ENCODE measurements around the gene PIN4.
"Not testable (repeated sequence)": the region's sequence is repeated elsewhere in the genome, so short reads cannot be mapped to it uniquely, and the experiment has no call there.

The PIN4 gene

GRCh38 chrX:72159769-72160168 lies 21.8 kb upstream of the PIN4 start:
- no peaks in the 10 kb centered on the region for H3K9me2 ChIP-seq (replicated peaks; ENCODE audit: insufficient read depth, low read length)
- no peak overlapping the region for H3K4me2 ChIP-seq (ENCODE audit: low read depth, low read length)
- no peaks in the 10 kb centered on the region for H3F3A ChIP-seq (ENCODE audit: insufficient read depth, low read length)
- no peak overlapping the region for H2AFZ ChIP-seq (ENCODE audit: low read length)
- no peak for DNase-seq
- no peaks in the 10 kb centered on the region for H3K79me2 ChIP-seq (ENCODE audit: low read length)
- no peaks in the 10 kb centered on the region for H3K4me1 ChIP-seq (ENCODE audit: low read length)
- H3K36me3 ChIP-seq (replicated peaks; ENCODE audit: insufficient read depth, low read length): no peaks in the 10 kb centered on the region
- H4K20me1 ChIP-seq (ENCODE audit: insufficient read depth, low read length): no peaks in the 10 kb centered on the region
- H3K4me3 ChIP-seq (ENCODE audit: low read length): no peak overlapping the region
- no peak overlapping the region for H3K9ac ChIP-seq (ENCODE audit: low read length)
- no peak overlapping the region for H3K27ac ChIP-seq (ENCODE audit: low read length)
- H3K9me3 ChIP-seq (replicated peaks; ENCODE audit: insufficient read depth, low read length): no peaks in the 10 kb centered on the region
- TF ChIP-seq EZH2 (optimal IDR thresholded peaks at IDR 0.05; ENCODE audit: low read depth, low read length): no peak
- TF ChIP-seq EZH2phosphoT487 (IDR thresholded peaks at IDR 0.05; ENCODE audit: low read length): no peak
- TF ChIP-seq, protein P1, sequence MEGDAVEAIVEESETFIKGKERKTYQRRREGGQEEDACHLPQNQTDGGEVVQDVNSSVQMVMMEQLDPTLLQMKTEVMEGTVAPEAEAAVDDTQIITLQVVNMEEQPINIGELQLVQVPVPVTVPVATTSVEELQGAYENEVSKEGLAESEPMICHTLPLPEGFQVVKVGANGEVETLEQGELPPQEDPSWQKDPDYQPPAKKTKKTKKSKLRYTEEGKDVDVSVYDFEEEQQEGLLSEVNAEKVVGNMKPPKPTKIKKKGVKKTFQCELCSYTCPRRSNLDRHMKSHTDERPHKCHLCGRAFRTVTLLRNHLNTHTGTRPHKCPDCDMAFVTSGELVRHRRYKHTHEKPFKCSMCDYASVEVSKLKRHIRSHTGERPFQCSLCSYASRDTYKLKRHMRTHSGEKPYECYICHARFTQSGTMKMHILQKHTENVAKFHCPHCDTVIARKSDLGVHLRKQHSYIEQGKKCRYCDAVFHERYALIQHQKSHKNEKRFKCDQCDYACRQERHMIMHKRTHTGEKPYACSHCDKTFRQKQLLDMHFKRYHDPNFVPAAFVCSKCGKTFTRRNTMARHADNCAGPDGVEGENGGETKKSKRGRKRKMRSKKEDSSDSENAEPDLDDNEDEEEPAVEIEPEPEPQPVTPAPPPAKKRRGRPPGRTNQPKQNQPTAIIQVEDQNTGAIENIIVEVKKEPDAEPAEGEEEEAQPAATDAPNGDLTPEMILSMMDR (IDR thresholded peaks at IDR 0.05; ENCODE audit: low read length): no peak
- no peaks in the 10 kb centered on the region for H3K27me3 ChIP-seq (replicated peaks; ENCODE audit: insufficient read depth, low read length)

DNA sequence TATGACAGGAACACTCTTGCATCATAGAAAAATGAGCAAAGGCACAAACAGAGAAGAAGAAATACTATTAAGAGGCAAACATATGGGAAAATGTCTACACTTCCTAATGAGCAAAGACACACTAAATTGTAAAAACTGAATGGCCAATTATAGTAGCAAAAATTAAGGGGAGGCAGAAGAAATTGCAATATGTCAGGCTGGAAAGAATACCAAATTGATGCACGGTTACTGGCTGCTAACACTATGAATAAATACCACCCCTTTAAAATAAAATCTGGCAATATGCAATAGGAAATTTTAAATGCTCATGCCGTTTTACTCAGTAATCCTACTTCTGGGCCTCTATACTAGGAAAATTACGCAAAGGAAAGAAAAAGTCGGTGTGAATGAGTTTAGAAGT lies 16.0 kb upstream of the PIN4 start:
- H3K27ac ChIP-seq (ENCODE audit: low read length): no peak overlapping the region
- H3K36me3 ChIP-seq (replicated peaks; ENCODE audit: insufficient read depth, low read length): no peaks in the 10 kb centered on the region
- H3K27me3 ChIP-seq (replicated peaks; ENCODE audit: insufficient read depth, low read length): no peaks in the 10 kb centered on the region
- no peak overlapping the region for H2AFZ ChIP-seq (ENCODE audit: low read length)
- H3K4me1 ChIP-seq (ENCODE audit: low read length): no peaks in the 10 kb centered on the region
- H3K79me2 ChIP-seq (ENCODE audit: low read length): no peaks in the 10 kb centered on the region
- no peak for TF ChIP-seq EZH2phosphoT487 (IDR thresholded peaks at IDR 0.05; ENCODE audit: low read length)
- TF ChIP-seq, protein P1 (IDR thresholded peaks at IDR 0.05; ENCODE audit: low read length): no peak
- TF ChIP-seq EZH2 (optimal IDR thresholded peaks at IDR 0.05; ENCODE audit: low read depth, low read length): no peak
- H3K4me2 ChIP-seq (ENCODE audit: low read depth, low read length): no peak overlapping the region
- H3K4me3 ChIP-seq (ENCODE audit: low read length): no peak overlapping the region
- no peaks in the 10 kb centered on the region for H3F3A ChIP-seq (ENCODE audit: insufficient read depth, low read length)
- H4K20me1 ChIP-seq (ENCODE audit: insufficient read depth, low read length): no peaks in the 10 kb centered on the region
- no peaks in the 10 kb centered on the region for H3K9me2 ChIP-seq (replicated peaks; ENCODE audit: insufficient read depth, low read length)
- no peak for DNase-seq
- H3K9ac ChIP-seq (ENCODE audit: low read length): no peak overlapping the region
- no peaks in the 10 kb centered on the region for H3K9me3 ChIP-seq (replicated peaks; ENCODE audit: insufficient read depth, low read length)

- H2AFZ ChIP-seq (ENCODE audit: low read length): peak overlapping the region; percentile 76
- TF ChIP-seq EZH2 (optimal IDR thresholded peaks at IDR 0.05; ENCODE audit: low read depth, low read length) (no peak), EZH2phosphoT487 (IDR thresholded peaks at IDR 0.05; ENCODE audit: low read length) (no peak)
- TF ChIP-seq, protein P1 (IDR thresholded peaks at IDR 0.05; ENCODE audit: low read length): no peak
- peak; percentile 88 for DNase-seq
Measured at GRCh38 chrX:72169008-72169728, 12.4 kb upstream of the PIN4 start.

GRCh38 chrX:72176289-72176688 lies 5.3 kb upstream of the PIN4 start:
- not testable (repeated sequence) for H3K9ac ChIP-seq (ENCODE audit: low read length); H3K9me3 ChIP-seq (replicated peaks; ENCODE audit: insufficient read depth, low read length); H3K4me2 ChIP-seq (ENCODE audit: low read depth, low read length); H3K9me2 ChIP-seq (replicated peaks; ENCODE audit: insufficient read depth, low read length); H3K27me3 ChIP-seq (replicated peaks; ENCODE audit: insufficient read depth, low read length); H3K4me1 ChIP-seq (ENCODE audit: low read length); H3K36me3 ChIP-seq (replicated peaks; ENCODE audit: insufficient read depth, low read length); H3F3A ChIP-seq (ENCODE audit: insufficient read depth, low read length); H2AFZ ChIP-seq (ENCODE audit: low read length); H3K4me3 ChIP-seq (ENCODE audit: low read length); H3K79me2 ChIP-seq (ENCODE audit: low read length); H4K20me1 ChIP-seq (ENCODE audit: insufficient read depth, low read length); H3K27ac ChIP-seq (ENCODE audit: low read length); DNase-seq

More at GRCh38 chrX:72169008-72169728, 12.4 kb upstream of the PIN4 start:
- Histone ChIP-seq H3K9me2 (replicated peaks; ENCODE audit: insufficient read depth, low read length) (no peaks in the 10 kb centered on the region), H3K27ac (ENCODE audit: low read length) (peak overlapping the region; percentile 60; the same call in 1 of the 2 replicates), H3K36me3 (replicated peaks; ENCODE audit: insufficient read depth, low read length) (no peaks in the 10 kb centered on the region), H3K4me1 (ENCODE audit: low read length) (no peaks in the 10 kb centered on the region), H3K4me3 (ENCODE audit: low read length) (peak overlapping the region; percentile 45), H3K9ac (ENCODE audit: low read length) (peak overlapping the region; percentile 52; the same call in 1 of the 2 replicates), H3K79me2 (ENCODE audit: low read length) (no peaks in the 10 kb centered on the region), H3F3A (ENCODE audit: insufficient read depth, low read length) (no peaks in the 10 kb centered on the region), H3K9me3 (replicated peaks; ENCODE audit: insufficient read depth, low read length) (no peaks in the 10 kb centered on the region), H4K20me1 (ENCODE audit: insufficient read depth, low read length) (no peaks in the 10 kb centered on the region), H3K4me2 (ENCODE audit: low read depth, low read length) (peak overlapping the region; percentile 46; the same call in 1 of the 2 replicates), H3K27me3 (replicated peaks; ENCODE audit: insufficient read depth, low read length) (no peaks in the 10 kb centered on the region)

Data from MM.1S (cell line).